MCF 10A (cell line): ENCODE measurements around the gene PITPNM3. TPM values are rescaled to one million over a fixed set of nuclear protein-coding genes. Genes with fewer than 3 reads are reported as not detected.

Experiments used
- BruUV-seq: library from RNA; stranded (reverse); fragments of 400-500 nt; replicated peaks from 2 replicates; lab custom pipeline; 2021; lab: Mats Ljungman, UMichigan
- CTCF ChIA-PET: fragments of 300-600 bp; sonication (Branson Sonifier 250); formaldehyde crosslinking; extraction: SDS; loops from one replicate; lab custom pipeline; 2021; ENCODE audit warnings: antibody characterized with exemption, inconsistent platforms; lab: Yijun Ruan, JAX
- POLR2A ChIA-PET: fragments of 300-600, 350-650 bp; sonication (Branson Sonifier 250); formaldehyde crosslinking; extraction: SDS; loops from one replicate; lab custom pipeline; 2020; ENCODE audit warnings: antibody characterized with exemption, inconsistent platforms; lab: Yijun Ruan, JAX
- DNase-seq: peaks from one replicate; pipeline ENCODE4 v3.0.0-alpha.2; 2018; ENCODE audit not compliant: unreplicated experiment
- H3K27ac Mint-ChIP-seq: one replicate; pipeline ENCODE4 v1.8.0; 2022; ENCODE audit warnings: mild to moderate bottlenecking, low read depth, mixed read lengths; ENCODE audit not compliant: unreplicated experiment
- H3K27me3 Mint-ChIP-seq: one replicate; pipeline ENCODE4 v1.8.0; 2022; ENCODE audit warnings: mixed read lengths; ENCODE audit not compliant: insufficient read depth, unreplicated experiment
- H3K36me3 Mint-ChIP-seq: one replicate; pipeline ENCODE4 v1.8.0; 2022; ENCODE audit warnings: mild to moderate bottlenecking, moderate library complexity, mixed read lengths; ENCODE audit not compliant: insufficient read depth, unreplicated experiment
- H3K4me1 Mint-ChIP-seq: one replicate; pipeline ENCODE4 v1.8.0; 2022; ENCODE audit warnings: mixed read lengths; ENCODE audit not compliant: insufficient read depth, unreplicated experiment
- H3K4me3 Mint-ChIP-seq: one replicate; pipeline ENCODE4 v1.8.0; 2022; ENCODE audit warnings: mild to moderate bottlenecking, moderate library complexity, mixed read lengths; ENCODE audit not compliant: unreplicated experiment
- H3K9me3 Mint-ChIP-seq: one replicate; pipeline ENCODE4 v1.8.0; 2022; ENCODE audit warnings: mixed read lengths; ENCODE audit not compliant: unreplicated experiment
- intact Hi-C: fragments of 100-400 bp; cut with micrococcal nuclease; formaldehyde crosslinking; loops from 2 replicates; pipeline ENCODE4 v1.14.1; 2022
- total RNA-seq: library from RNA; stranded (reverse); gene quantifications from 2 replicates; pipeline ENCODE4 v1.2.3, GENCODE V29; 2022
- TF ChIP-seq, protein P1 (sequence below): fragments of 200-600 bp; IDR thresholded peaks from one replicate; pipeline ENCODE4 v1.8.0; 2022; ENCODE audit warnings: antibody characterized with exemption, mild to moderate bottlenecking; ENCODE audit not compliant: unreplicated experiment

PITPNM3 gene
- total RNA-seq, 1 experiment from 2014 or later, result 22.8 TPM

DNA sequence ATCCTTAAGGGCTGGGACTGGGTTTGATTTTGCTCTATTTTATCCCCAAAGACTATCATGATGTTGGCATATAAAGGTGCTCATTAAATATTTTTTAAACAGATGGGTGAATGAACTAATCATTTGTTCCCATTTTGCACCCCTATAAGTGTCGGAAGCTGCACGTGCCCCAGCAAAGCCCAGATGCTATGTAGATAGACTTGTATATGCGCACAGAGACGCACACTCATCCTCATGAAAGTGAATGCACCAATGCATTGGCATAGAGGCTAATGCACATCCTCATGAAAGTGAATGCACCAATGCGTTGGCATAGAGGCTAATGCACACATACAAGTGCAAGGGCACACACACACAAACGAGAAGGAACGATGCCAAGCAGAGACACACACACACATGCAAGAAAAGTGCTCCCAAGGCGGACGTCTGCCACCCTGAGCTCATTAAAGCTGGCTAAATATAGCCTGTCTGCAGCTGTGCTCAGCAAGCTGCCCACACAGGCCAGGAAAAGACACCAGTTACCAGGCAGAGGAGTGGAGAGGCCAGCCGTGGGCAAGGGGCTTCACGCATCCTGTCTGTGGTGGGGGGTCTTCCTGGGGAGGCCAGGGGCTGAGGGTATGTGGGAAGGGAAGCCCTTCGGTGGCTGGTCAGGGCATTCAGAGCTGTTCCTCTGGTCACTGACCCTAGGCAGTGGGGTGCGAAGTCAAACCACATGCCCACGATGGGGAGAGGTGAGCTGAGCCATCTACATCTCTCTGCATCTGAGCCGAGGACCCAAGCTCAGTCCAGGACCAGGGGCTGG, 59.5 kb downstream of the PITPNM3 start:
- TF ChIP-seq, protein P1, sequence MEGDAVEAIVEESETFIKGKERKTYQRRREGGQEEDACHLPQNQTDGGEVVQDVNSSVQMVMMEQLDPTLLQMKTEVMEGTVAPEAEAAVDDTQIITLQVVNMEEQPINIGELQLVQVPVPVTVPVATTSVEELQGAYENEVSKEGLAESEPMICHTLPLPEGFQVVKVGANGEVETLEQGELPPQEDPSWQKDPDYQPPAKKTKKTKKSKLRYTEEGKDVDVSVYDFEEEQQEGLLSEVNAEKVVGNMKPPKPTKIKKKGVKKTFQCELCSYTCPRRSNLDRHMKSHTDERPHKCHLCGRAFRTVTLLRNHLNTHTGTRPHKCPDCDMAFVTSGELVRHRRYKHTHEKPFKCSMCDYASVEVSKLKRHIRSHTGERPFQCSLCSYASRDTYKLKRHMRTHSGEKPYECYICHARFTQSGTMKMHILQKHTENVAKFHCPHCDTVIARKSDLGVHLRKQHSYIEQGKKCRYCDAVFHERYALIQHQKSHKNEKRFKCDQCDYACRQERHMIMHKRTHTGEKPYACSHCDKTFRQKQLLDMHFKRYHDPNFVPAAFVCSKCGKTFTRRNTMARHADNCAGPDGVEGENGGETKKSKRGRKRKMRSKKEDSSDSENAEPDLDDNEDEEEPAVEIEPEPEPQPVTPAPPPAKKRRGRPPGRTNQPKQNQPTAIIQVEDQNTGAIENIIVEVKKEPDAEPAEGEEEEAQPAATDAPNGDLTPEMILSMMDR, result no peak
- Mint-ChIP-seq H3K4me1 (no peaks in the 10 kb centered on the region), H3K4me3 (no peak overlapping the region), H3K27me3 (no peaks in the 10 kb centered on the region), H3K36me3 (peaks cover 21% of the 10 kb centered on the region), H3K9me3 (no peaks in the 10 kb centered on the region), H3K27ac (no peak overlapping the region)
- ChIA-PET CTCF (interaction anchor here (0.9 to 1.5 kb wide), 3 partner anchors 12 to 25 kb away, joined by 3 to 6 read pairs (median 4); no protein-coding TSS in a partner anchor), POLR2A (interaction anchor here (0.5 kb wide), 1 partner anchor 61 kb away, joined by 3 read pairs; no protein-coding TSS in a partner anchor)
- DNase-seq, result no peak
- intact Hi-C loops, result no loop called here
- no TSS peak for BruUV-seq

DNA sequence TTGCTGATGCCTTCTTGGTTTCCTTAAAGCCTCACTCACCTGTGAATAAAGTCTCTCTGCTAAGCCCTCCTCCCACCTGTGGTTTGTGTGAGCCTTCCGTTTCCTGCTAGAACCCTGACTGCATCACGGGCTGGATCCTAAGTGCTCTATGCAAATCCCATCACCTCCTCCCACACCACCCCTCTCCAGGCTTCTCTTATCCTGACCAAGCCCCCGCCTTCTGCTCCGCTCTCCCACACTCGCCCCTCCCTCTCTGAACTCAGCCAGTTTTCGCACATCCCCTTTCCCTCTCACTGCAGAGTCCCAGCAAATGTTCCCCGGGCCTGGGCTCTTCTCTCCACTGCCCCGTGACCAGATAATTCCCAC, 60.3 kb downstream of the PITPNM3 start:
- no peak overlapping the region for H3K4me3 Mint-ChIP-seq
- ChIA-PET CTCF (interaction anchor here (0.6 to 1.5 kb wide), 2 partner anchors 11 to 24 kb away, joined by 3 to 6 read pairs; no protein-coding TSS in a partner anchor), POLR2A (no interaction called here)
- no peaks in the 10 kb centered on the region for H3K4me1 Mint-ChIP-seq
- no TSS peak for BruUV-seq
- intact Hi-C loops, result no loop called here
- no peaks in the 10 kb centered on the region for H3K9me3 Mint-ChIP-seq
- H3K36me3 Mint-ChIP-seq, result peaks cover 14% of the 10 kb centered on the region
- H3K27ac Mint-ChIP-seq, result no peak overlapping the region
- DNase-seq, result no peak
- H3K27me3 Mint-ChIP-seq, result no peaks in the 10 kb centered on the region
- TF ChIP-seq, protein P1, result no peak

DNA sequence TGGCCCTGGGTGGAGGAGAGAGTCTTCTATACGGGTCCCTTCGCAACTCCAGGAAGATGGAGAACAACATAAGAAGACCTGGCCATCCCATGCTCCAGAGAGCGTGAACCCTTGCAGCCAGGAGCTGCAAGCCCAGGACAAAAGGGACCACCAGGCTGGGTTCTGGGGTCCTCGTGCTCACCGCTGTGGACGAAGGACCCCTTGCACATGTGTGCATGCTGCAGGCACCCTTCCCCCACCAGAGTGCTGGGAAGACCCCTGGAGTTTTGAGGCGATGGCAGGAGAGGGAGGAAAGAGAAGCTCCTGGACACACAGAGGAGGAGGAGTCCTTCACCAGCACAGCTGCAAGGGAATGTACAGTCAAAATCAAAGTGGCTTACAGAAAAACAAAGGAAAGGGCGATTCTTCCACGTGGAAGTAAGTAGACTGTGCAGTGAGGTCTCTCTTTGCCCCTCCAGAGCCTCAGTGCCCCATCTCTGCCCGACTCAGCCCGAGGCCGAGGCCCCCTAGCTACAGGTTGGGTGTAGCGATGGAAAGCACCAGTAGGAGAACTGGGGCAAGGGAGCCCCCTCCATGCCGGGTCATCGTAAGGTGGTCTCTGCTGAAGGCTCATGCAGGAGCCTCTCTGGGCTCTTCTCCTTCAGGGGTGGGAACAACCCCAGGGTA, 60.8 kb downstream of the PITPNM3 start:
- Mint-ChIP-seq H3K27ac (no peak overlapping the region), H3K27me3 (no peaks in the 10 kb centered on the region), H3K4me3 (no peak overlapping the region), H3K4me1 (no peaks in the 10 kb centered on the region), H3K9me3 (no peaks in the 10 kb centered on the region), H3K36me3 (peaks cover 11% of the 10 kb centered on the region)
- no peak for DNase-seq
- POLR2A ChIA-PET, result interaction anchor here (0.7 to 1.4 kb wide), 2 partner anchors 11 to 353 kb away, joined by 3 to 4 read pairs; no protein-coding TSS in a partner anchor
- TF ChIP-seq, protein P1, result no peak
- intact Hi-C loops, result no loop called here
- CTCF ChIA-PET, result interaction anchor here (0.6 kb wide), 1 partner anchor 12 kb away, joined by 3 read pairs; no protein-coding TSS in a partner anchor
- no TSS peak for BruUV-seq
